LNCaP clone FGC (cell line): ENCODE results near the gene PRAF2.

ENCODE experiments used
- DNase-seq: peaks from one replicate; pipeline ENCODE4 v3.0.0-alpha.2; 2011; ENCODE audit warnings: low read depth
- H3K4me3 ChIP-seq: 2 replicates; pipeline ENCODE4 v1.5.1; 2011; ENCODE audit warnings: mild to moderate bottlenecking, low read depth, low read length, control low read depth
- CTCF ChIP-seq: IDR thresholded peaks from 2 replicates; pipeline ENCODE4 v1.5.1; 2012; ENCODE audit warnings: mild to moderate bottlenecking; ENCODE audit not compliant: control insufficient read depth, insufficient read depth; ENCODE audit errors: extremely low read depth

Gene PRAF2

GRCh38 chrX:49073601-49074575 lies at the start of gene PRAF2:
PRAF2 (minus strand) TSS chrX:49074002; CDS start chrX:49073987, 15 bp downstream.
- DNase-seq: peak; percentile 72
- peak within 1 kb of the TSS; percentile 73 for H3K4me3 ChIP-seq
- TF ChIP-seq CTCF: no peak

GRCh38 chrX:49122499-49122898 lies 48.7 kb upstream of the PRAF2 start:
- no peak for TF ChIP-seq CTCF
- peak overlapping the region; percentile 93 for H3K4me3 ChIP-seq
- no peak for DNase-seq

GRCh38 chrX:49120091-49120490 lies 46.3 kb upstream of the PRAF2 start:
- no peak for TF ChIP-seq CTCF
- no peak for DNase-seq

GRCh38 chrX:49117581-49117980 lies 43.8 kb upstream of the PRAF2 start:
- no peak overlapping the region for H3K4me3 ChIP-seq
- DNase-seq: no peak
- no peak for TF ChIP-seq CTCF

More at GRCh38 chrX:49120091-49120490, 46.3 kb upstream of the PRAF2 start:
- no peak overlapping the region for H3K4me3 ChIP-seq

- DNase-seq: no peak
- no peak overlapping the region for H3K4me3 ChIP-seq
- TF ChIP-seq CTCF: no peak
Observed at GRCh38 chrX:49116716-49117115, 42.9 kb upstream of the PRAF2 start.

GRCh38 chrX:49116076-49116475 lies 42.3 kb upstream of the PRAF2 start:
- no peak for TF ChIP-seq CTCF
- no peak for DNase-seq
- no peak overlapping the region for H3K4me3 ChIP-seq
